ENCODE measurements around the gene ZAP70. TPM values are rescaled to one million over a fixed set of nuclear protein-coding genes. Genes with fewer than 3 reads are reported as not detected.

The ZAP70 gene
- total RNA-seq, 1 donor from 2014 or later, result 0.82 TPM

GRCh38 chr2:97715951-97716694, 2.7 kb downstream of the ZAP70 start:
- DNase-seq (ENCODE audit: low spot score in 2 of 2) (no peak), FAIRE-seq (no peak)

- DNase-seq (ENCODE audit: low spot score in 2 of 2) (no peak), FAIRE-seq (no peak)
These were observed 3.6 kb downstream of the ZAP70 start for GRCh38 chr2:97716695-97717612.

- no peak for DNase-seq (ENCODE audit: low spot score in 2 of 2)
- no peak for FAIRE-seq
These were observed 4.2 kb downstream of the ZAP70 start for GRCh38 chr2:97717613-97717995.

- DNase-seq (ENCODE audit: low spot score in 2 of 2) (no peak), FAIRE-seq (no peak)
These were observed 4.9 kb downstream of the ZAP70 start for GRCh38 chr2:97718051-97718882.

- FAIRE-seq (no peak), DNase-seq (ENCODE audit: low spot score in 2 of 2) (no peak)
These were observed 5.6 kb downstream of the ZAP70 start for GRCh38 chr2:97718942-97719341.

GRCh38 chr2:97719362-97720155, 6.2 kb downstream of the ZAP70 start:
- no peak for DNase-seq (ENCODE audit: low spot score in 2 of 2)
- FAIRE-seq, result no peak

GRCh38 chr2:97720746-97721145, 7.4 kb downstream of the ZAP70 start:
- FAIRE-seq, result no peak
- no peak for DNase-seq (ENCODE audit: low spot score in 2 of 2)

- FAIRE-seq (no peak), DNase-seq (ENCODE audit: low spot score in 2 of 2) (no peak)
These were observed 8.9 kb downstream of the ZAP70 start for GRCh38 chr2:97722227-97722626.

GRCh38 chr2:97723156-97724072, 10.0 kb downstream of the ZAP70 start:
- no peak for DNase-seq (ENCODE audit: low spot score in 2 of 2)
- no peak for FAIRE-seq

GRCh38 chr2:97724073-97724410, 10.7 kb downstream of the ZAP70 start:
- FAIRE-seq, result no peak
- no peak for DNase-seq (ENCODE audit: low spot score in 2 of 2)

- no peak for FAIRE-seq
These were observed 11.1 kb downstream of the ZAP70 start for GRCh38 chr2:97724501-97724900.

GRCh38 chr2:97724946-97725688, 11.7 kb downstream of the ZAP70 start:
- FAIRE-seq (no peak), DNase-seq (ENCODE audit: low spot score in 2 of 2) (no peak)

More at GRCh38 chr2:97724501-97724900, 11.1 kb downstream of the ZAP70 start:
- DNase-seq (ENCODE audit: low spot score in 2 of 2), result no peak

- DNase-seq (ENCODE audit: low spot score in 2 of 2), result no peak
These were observed 13.1 kb downstream of the ZAP70 start for GRCh38 chr2:97726261-97727064.

GRCh38 chr2:97727296-97727695, 13.9 kb downstream of the ZAP70 start:
- DNase-seq (ENCODE audit: low spot score in 2 of 2) (no peak), FAIRE-seq (no peak)

More at GRCh38 chr2:97726261-97727064, 13.1 kb downstream of the ZAP70 start:
- FAIRE-seq, result no peak

- FAIRE-seq (no peak), DNase-seq (ENCODE audit: low spot score in 2 of 2) (no peak)
These were observed 14.8 kb downstream of the ZAP70 start for GRCh38 chr2:97728091-97728731.

- FAIRE-seq (no peak), DNase-seq (ENCODE audit: low spot score in 2 of 2) (no peak)
These were observed 16.9 kb downstream of the ZAP70 start for GRCh38 chr2:97730245-97730644.
